Measurements from ENCODE around the gene SI.

DNA sequence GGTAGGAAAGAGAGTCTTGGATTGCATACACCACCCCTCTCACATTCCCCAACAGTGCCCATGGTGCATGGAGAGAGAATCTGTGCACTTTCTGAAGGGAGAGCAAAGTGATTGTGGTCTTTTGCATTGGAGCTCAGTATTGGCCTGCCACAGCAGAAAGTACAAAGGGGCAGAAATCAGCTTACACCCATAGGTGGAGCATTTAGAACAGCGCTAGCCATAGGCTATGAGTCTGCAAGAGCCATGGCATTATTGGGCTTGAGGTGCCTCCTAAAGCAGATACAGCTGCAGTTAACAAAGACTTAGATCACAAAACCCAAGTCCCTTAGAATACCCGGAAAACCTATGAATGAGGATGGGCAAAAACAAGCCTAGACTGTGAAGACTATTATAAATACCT lies 21.8 kb downstream of the SI start:
- TF ChIP-seq, protein P1, sequence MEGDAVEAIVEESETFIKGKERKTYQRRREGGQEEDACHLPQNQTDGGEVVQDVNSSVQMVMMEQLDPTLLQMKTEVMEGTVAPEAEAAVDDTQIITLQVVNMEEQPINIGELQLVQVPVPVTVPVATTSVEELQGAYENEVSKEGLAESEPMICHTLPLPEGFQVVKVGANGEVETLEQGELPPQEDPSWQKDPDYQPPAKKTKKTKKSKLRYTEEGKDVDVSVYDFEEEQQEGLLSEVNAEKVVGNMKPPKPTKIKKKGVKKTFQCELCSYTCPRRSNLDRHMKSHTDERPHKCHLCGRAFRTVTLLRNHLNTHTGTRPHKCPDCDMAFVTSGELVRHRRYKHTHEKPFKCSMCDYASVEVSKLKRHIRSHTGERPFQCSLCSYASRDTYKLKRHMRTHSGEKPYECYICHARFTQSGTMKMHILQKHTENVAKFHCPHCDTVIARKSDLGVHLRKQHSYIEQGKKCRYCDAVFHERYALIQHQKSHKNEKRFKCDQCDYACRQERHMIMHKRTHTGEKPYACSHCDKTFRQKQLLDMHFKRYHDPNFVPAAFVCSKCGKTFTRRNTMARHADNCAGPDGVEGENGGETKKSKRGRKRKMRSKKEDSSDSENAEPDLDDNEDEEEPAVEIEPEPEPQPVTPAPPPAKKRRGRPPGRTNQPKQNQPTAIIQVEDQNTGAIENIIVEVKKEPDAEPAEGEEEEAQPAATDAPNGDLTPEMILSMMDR (IDR thresholded peaks at IDR 0.05): no peak
- TF ChIP-seq POLR2A (IDR thresholded peaks at IDR 0.05): no peak

Data from ovary (tissue), 3 donors.